GM12878 (cell line): ENCODE measurements around the gene WBP4. TPM values are rescaled to one million over a fixed set of nuclear protein-coding genes. Genes with fewer than 3 reads are reported as not detected.

Experiments
- ASH2L ChIP-seq: fragments of 300-600, 200-600 bp; sonication (generic); IDR thresholded peaks from 2 replicates; pipeline ENCODE4 v1.6.1; 2017; ENCODE audit warnings: low read depth, mild to moderate bottlenecking, borderline replicate concordance
- CBX5 ChIP-seq: sonication (generic); IDR thresholded peaks from 2 replicates; pipeline ENCODE4 v1.6.1; 2016; ENCODE audit warnings: low read depth, moderate library complexity, mild to moderate bottlenecking, inconsistent platforms
- CEBPB ChIP-seq, 2 experiments: fragments of 150-350 bp in 1 of 2; IDR thresholded peaks; 2 replicates each; pipeline ENCODE4 v1.6.1; 2012 to 2014; ENCODE audit warnings: low read depth in 2 of 2, low read length in 2 of 2, borderline replicate concordance in 1 of 2, inconsistent platforms in 1 of 2
- CHD4 ChIP-seq: fragments of 200-600 bp; sonication (generic); IDR thresholded peaks from 2 replicates; pipeline ENCODE4 v1.6.1; 2016; ENCODE audit warnings: mild to moderate bottlenecking
- ETV6 ChIP-seq, 2 experiments: fragments of 450-650 bp in 1 of 2; IDR thresholded peaks in 1 of 2; conservative IDR thresholded peaks in 1 of 2; 2 replicates each; pipeline ENCODE4 v1.6.1; 2014; ENCODE audit warnings: antibody characterized with exemption in 1 of 2, borderline replicate concordance in 1 of 2, low read depth in 1 of 2, mild to moderate bottlenecking in 1 of 2, moderate library complexity in 1 of 2
- FOXK2 ChIP-seq: fragments of 450-650 bp; IDR thresholded peaks from 2 replicates; pipeline ENCODE4 v1.6.1; 2017; ENCODE audit warnings: mild to moderate bottlenecking, moderate library complexity
- MEF2A ChIP-seq: IDR thresholded peaks from 2 replicates; pipeline ENCODE4 v1.6.1; 2011; ENCODE audit warnings: low read depth, mild to moderate bottlenecking, low read length, moderate library complexity; ENCODE audit not compliant: insufficient read depth
- PML ChIP-seq: IDR thresholded peaks from 2 replicates; pipeline ENCODE4 v1.6.1; 2012; ENCODE audit warnings: low read length, inconsistent platforms
- POLR2AphosphoS2 ChIP-seq: IDR thresholded peaks from 2 replicates; pipeline ENCODE4 v1.6.1; 2011; ENCODE audit warnings: low read depth, mild to moderate bottlenecking, low read length, improper control_type of control experiment, moderate library complexity
- RBBP5 ChIP-seq: fragments of 200-600 bp; sonication (generic); conservative IDR thresholded peaks from 2 replicates; pipeline ENCODE4 v1.6.1; 2016
- SMAD1 ChIP-seq: fragments of 450-650 bp; IDR thresholded peaks from 2 replicates; pipeline ENCODE4 v1.6.1; 2018; ENCODE audit warnings: mild to moderate bottlenecking, low read depth; ENCODE audit not compliant: partially characterized antibody
- TBL1XR1 ChIP-seq: IDR thresholded peaks from 2 replicates; pipeline ENCODE4 v1.6.1; 2012; ENCODE audit warnings: low read depth, low read length, improper control_type of control experiment
- polyA plus RNA-seq, 11 experiments: library from polyadenylated mRNA; depleted of rRNA in 4 of 11; unstranded in 6 of 11; stranded (reverse) in 5 of 11; fragments of >200 nt; fragmentation: Nextera tagmentation in 4 of 11; fragmentation: Illumina TruSeq in 1 of 11; extraction: Ambion mirVana in 4 of 11; extraction: Trizol in 1 of 11; gene quantifications; 1 replicate in 1 of 11; 2 replicates in 10 of 11; pipeline versions ENCODE4 v1.2.1 to v1.2.3, GENCODE V29; 2011 to 2016; ENCODE audit warnings: inconsistent platforms in 2 of 11, missing spikeins in 2 of 11, low read depth in 1 of 11
- total RNA-seq, 4 experiments: library from RNA; depleted of rRNA in 3 of 4; stranded (reverse); fragments of >200 nt in 3 of 4; fragmentation: Illumina TruSeq in 1 of 4; extraction: Trizol in 1 of 4; gene quantifications; 2 replicates each; pipeline versions ENCODE4 v1.2.1 to v1.2.3, GENCODE V29; 2013 to 2021
- TF ChIP-seq, protein P1 (sequence below): IDR thresholded peaks from 2 replicates; pipeline ENCODE4 v1.6.1; 2011; ENCODE audit warnings: low read depth, low read length, improper control_type of control experiment, borderline replicate concordance
- TF ChIP-seq, protein P2 (sequence below): fragments of 450-650 bp; formaldehyde crosslinking; IDR thresholded peaks from 2 replicates; pipeline ENCODE4 v1.4.0; 2022; ENCODE audit warnings: mild to moderate bottlenecking, moderate library complexity
- TF ChIP-seq, protein P3 (sequence below): fragments of 450-650 bp; IDR thresholded peaks from 2 replicates; pipeline ENCODE4 v1.6.1; 2016; ENCODE audit warnings: mild to moderate bottlenecking
- TF ChIP-seq, protein P4 (sequence below): IDR thresholded peaks from 2 replicates; pipeline ENCODE4 v1.6.1; 2012; ENCODE audit warnings: improper control_type of control experiment, low read depth, low read length; ENCODE audit not compliant: insufficient replicate concordance

Gene WBP4
- total and polyA plus RNA-seq, 10 of the 15 experiments (the other 5 are each of a cell fraction or from before 2014, with no cell fraction given): 7.4 to 21.6 (median 14.2) TPM

DNA sequence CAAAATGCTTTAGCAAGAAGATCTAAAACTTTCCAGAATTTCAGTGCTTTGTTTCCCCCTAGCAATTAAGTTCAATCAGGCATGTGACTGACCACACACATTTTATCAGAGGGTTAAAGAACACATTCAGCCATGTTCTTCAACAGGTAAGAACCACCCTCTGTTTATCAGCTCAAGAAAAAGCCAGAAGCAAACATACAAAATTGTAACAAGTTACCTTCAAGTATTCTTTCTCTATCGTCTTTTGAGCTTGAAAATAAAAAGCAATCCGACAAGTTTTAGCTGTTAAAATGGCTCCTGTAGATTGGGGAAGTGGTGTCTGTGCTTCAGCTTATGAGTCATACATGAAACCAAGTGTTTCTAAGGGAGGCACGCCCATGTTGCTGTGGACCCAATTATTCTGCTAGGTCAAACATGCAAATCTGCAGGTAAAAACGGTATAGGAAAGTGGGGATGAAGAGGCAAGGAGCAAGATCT, 42.3 kb upstream of the WBP4 start, which contains the start of gene ELF1 (continued):
- TF ChIP-seq POLR2AphosphoS2 (0 out of 2 replicates have a peak, but pooled peaks have one; percentile 63), FOXK2 (no peak), ASH2L (0 out of 2 replicates have a peak, but pooled peaks have one; percentile 63), CBX5 (0 out of 2 replicates have a peak, but pooled peaks have one; percentile 73), TBL1XR1 (0 out of 2 replicates have a peak, but pooled peaks have one; percentile 33), CEBPB (IDR thresholded peaks at IDR 0.05; ENCODE audit: borderline replicate concordance in 1 of 2, low read depth in 2 of 2, low read length in 2 of 2) (peak in 1 of 2 experiments; percentile 61; a peak in 1 of 4 replicates), MEF2A (0 out of 2 replicates have a peak, but pooled peaks have one; percentile 41), CHD4 (no peak), PML (peak; percentile 90), RBBP5 (0 out of 2 replicates have a peak, but pooled peaks have one; percentile 21), SMAD1 (peak; percentile 84), ETV6 (conservative IDR thresholded peaks at IDR 0.05 in 1 of 2, IDR thresholded peaks at IDR 0.05 in 1 of 2; ENCODE audit: borderline replicate concordance in 1 of 2, low read depth in 1 of 2) (peak in 1 of 2 experiments; percentile 56; a peak in 1 of 4 replicates)
- TF ChIP-seq, protein P1, sequence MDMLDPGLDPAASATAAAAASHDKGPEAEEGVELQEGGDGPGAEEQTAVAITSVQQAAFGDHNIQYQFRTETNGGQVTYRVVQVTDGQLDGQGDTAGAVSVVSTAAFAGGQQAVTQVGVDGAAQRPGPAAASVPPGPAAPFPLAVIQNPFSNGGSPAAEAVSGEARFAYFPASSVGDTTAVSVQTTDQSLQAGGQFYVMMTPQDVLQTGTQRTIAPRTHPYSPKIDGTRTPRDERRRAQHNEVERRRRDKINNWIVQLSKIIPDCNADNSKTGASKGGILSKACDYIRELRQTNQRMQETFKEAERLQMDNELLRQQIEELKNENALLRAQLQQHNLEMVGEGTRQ: no peak
- TF ChIP-seq, protein P2, sequence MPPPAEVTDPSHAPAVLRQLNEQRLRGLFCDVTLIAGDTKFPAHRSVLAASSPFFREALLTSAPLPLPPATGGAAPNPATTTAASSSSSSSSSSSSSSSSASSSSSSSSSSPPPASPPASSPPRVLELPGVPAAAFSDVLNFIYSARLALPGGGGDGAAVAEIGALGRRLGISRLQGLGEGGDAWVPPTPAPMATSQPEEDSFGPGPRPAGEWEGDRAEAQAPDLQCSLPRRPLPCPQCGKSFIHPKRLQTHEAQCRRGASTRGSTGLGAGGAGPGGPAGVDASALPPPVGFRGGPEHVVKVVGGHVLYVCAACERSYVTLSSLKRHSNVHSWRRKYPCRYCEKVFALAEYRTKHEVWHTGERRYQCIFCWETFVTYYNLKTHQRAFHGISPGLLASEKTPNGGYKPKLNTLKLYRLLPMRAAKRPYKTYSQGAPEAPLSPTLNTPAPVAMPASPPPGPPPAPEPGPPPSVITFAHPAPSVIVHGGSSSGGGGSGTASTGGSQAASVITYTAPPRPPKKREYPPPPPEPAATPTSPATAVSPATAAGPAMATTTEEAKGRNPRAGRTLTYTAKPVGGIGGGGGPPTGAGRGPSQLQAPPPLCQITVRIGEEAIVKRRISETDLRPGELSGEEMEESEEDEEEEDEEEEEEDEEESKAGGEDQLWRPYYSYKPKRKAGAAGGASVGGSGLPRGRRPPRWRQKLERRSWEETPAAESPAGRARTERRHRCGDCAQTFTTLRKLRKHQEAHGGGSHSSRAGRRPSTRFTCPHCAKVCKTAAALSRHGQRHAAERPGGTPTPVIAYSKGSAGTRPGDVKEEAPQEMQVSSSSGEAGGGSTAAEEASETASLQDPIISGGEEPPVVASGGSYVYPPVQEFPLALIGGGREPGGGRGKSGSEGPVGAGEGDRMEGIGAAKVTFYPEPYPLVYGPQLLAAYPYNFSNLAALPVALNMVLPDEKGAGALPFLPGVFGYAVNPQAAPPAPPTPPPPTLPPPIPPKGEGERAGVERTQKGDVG (CRISPR knock-in tag): no peak
- TF ChIP-seq, protein P3, sequence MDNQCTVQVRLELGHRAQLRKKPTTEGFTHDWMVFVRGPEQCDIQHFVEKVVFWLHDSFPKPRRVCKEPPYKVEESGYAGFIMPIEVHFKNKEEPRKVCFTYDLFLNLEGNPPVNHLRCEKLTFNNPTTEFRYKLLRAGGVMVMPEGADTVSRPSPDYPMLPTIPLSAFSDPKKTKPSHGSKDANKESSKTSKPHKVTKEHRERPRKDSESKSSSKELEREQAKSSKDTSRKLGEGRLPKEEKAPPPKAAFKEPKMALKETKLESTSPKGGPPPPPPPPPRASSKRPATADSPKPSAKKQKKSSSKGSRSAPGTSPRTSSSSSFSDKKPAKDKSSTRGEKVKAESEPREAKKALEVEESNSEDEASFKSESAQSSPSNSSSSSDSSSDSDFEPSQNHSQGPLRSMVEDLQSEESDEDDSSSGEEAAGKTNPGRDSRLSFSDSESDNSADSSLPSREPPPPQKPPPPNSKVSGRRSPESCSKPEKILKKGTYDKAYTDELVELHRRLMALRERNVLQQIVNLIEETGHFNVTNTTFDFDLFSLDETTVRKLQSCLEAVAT: peak; percentile 93
- TF ChIP-seq, protein P4, sequence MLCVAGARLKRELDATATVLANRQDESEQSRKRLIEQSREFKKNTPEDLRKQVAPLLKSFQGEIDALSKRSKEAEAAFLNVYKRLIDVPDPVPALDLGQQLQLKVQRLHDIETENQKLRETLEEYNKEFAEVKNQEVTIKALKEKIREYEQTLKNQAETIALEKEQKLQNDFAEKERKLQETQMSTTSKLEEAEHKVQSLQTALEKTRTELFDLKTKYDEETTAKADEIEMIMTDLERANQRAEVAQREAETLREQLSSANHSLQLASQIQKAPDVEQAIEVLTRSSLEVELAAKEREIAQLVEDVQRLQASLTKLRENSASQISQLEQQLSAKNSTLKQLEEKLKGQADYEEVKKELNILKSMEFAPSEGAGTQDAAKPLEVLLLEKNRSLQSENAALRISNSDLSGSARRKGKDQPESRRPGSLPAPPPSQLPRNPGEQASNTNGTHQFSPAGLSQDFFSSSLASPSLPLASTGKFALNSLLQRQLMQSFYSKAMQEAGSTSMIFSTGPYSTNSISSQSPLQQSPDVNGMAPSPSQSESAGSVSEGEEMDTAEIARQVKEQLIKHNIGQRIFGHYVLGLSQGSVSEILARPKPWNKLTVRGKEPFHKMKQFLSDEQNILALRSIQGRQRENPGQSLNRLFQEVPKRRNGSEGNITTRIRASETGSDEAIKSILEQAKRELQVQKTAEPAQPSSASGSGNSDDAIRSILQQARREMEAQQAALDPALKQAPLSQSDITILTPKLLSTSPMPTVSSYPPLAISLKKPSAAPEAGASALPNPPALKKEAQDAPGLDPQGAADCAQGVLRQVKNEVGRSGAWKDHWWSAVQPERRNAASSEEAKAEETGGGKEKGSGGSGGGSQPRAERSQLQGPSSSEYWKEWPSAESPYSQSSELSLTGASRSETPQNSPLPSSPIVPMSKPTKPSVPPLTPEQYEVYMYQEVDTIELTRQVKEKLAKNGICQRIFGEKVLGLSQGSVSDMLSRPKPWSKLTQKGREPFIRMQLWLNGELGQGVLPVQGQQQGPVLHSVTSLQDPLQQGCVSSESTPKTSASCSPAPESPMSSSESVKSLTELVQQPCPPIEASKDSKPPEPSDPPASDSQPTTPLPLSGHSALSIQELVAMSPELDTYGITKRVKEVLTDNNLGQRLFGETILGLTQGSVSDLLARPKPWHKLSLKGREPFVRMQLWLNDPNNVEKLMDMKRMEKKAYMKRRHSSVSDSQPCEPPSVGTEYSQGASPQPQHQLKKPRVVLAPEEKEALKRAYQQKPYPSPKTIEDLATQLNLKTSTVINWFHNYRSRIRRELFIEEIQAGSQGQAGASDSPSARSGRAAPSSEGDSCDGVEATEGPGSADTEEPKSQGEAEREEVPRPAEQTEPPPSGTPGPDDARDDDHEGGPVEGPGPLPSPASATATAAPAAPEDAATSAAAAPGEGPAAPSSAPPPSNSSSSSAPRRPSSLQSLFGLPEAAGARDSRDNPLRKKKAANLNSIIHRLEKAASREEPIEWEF: no peak
